ENCODE measurements around the gene CCT6A. TPM values are rescaled to one million over a fixed set of nuclear protein-coding genes. Genes with fewer than 3 reads are reported as not detected.
"Not testable (repeated sequence)": the region's sequence is repeated elsewhere in the genome, so short reads cannot be mapped to it uniquely, and the experiment has no call there.

The CCT6A gene
- total RNA-seq, 1 donor from 2014 or later, result 76.2 TPM

DNA sequence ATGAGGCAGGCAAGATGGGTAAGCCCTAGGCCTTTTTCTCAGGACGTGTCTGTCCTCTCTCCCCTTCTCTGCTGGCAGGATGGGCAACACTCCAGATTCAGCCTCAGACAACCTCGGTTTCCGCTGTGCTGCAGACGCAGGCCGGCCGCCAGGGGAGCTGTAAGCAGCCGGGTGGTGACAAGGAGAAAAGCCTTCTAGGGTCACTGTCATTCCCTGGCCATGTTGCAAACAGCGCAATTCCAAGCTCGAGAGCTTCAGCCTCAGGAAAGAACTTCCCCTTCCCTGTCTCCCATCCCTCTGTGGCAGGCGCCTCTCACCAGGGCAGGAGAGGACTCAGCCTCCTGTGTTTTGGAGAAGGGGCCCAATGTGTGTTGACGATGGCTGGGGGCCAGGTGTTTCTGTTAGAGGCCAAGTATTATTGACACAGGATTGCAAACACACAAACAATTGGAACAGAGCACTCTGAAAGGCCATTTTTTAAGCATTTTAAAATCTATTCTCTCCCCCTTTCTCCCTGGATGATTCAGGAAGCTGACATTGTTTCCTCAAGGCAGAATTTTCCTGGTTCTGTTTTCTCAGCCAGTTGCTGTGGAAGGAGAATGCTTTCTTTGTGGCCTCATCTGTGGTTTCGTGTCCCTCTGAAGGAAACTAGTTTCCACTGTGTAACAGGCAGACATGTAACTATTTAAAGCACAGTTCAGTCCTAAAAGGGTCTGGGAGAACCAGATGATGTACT, 28.1 kb downstream of the CCT6A start:
- intact Hi-C loops (cut with DNase I), result loop anchor here (5.0 kb wide), 1 partner anchor 77 kb away; no protein-coding TSS in a partner anchor
- TF ChIP-seq, protein P1, sequence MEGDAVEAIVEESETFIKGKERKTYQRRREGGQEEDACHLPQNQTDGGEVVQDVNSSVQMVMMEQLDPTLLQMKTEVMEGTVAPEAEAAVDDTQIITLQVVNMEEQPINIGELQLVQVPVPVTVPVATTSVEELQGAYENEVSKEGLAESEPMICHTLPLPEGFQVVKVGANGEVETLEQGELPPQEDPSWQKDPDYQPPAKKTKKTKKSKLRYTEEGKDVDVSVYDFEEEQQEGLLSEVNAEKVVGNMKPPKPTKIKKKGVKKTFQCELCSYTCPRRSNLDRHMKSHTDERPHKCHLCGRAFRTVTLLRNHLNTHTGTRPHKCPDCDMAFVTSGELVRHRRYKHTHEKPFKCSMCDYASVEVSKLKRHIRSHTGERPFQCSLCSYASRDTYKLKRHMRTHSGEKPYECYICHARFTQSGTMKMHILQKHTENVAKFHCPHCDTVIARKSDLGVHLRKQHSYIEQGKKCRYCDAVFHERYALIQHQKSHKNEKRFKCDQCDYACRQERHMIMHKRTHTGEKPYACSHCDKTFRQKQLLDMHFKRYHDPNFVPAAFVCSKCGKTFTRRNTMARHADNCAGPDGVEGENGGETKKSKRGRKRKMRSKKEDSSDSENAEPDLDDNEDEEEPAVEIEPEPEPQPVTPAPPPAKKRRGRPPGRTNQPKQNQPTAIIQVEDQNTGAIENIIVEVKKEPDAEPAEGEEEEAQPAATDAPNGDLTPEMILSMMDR (IDR thresholded peaks at IDR 0.05), result peak; percentile 55
- Histone ChIP-seq H3K4me1 (peaks cover 9% of the 10 kb centered on the region), H3K27ac (peak overlapping the region; percentile 44), H3K36me3 (peaks cover 30% of the 10 kb centered on the region), H3K9me3 (no peaks in the 10 kb centered on the region), H3K27me3 (no peaks in the 10 kb centered on the region), H3K4me3 (no peak overlapping the region)
- ATAC-seq (peak; percentile 54), DNase-seq (peak; percentile 71)

DNA sequence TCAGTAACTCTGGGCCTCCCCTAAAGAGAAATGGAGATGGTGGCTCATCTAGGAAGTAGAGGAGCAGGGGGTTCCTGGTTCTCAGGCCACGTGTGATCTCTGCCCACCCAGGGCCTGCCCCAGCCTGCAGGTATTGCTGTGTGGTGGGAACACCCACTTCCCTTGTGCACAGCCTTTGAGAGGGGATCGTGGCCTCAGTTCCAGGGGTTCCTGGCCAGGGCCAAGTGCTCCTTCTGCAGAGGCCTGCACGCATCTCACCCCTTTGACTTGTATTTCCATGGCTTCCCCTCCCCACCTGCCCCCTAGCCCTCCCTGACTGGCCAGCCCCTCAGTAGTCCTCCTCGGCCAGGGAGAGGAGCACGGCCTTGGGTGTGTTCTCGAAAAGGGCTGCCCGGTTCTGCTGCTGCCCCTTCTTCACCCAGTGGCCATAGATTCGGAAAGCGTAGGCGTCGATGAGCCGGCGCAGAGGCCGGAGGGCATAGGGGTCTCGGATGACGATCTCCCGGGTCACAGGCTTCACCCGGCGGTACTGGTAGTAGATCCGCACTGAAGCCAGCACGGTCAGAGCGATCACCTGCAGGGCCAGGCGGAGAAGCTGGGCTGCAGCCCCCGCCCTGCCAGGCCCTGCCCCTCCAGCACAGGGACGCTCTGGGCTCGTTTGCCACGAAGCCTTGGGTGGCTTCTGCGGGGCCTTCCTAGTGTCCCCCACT, 29.3 kb downstream of the CCT6A start:
- DNase-seq, result peak; percentile 57
- H3K27me3 ChIP-seq; ATAC-seq; H3K4me1 ChIP-seq; H3K4me3 ChIP-seq; intact Hi-C loops (cut with DNase I); H3K27ac ChIP-seq; H3K9me3 ChIP-seq: not testable (repeated sequence)
- peaks cover 39% of the 10 kb centered on the region for H3K36me3 ChIP-seq

GRCh38 chr7:56081626-56082340, 30.2 kb downstream of the CCT6A start:
- TF ChIP-seq, protein P1 (IDR thresholded peaks at IDR 0.05), result no peak
- DNase-seq (peak; percentile 52), ATAC-seq (no peak)
- peaks cover 39% of the 10 kb centered on the region for H3K36me3 ChIP-seq
- H3K9me3 ChIP-seq, result no peaks in the 10 kb centered on the region
- H3K4me3 ChIP-seq, result no peak overlapping the region
- intact Hi-C loops (cut with DNase I), result no loop called here
- no peak overlapping the region for H3K27ac ChIP-seq
- no peaks in the 10 kb centered on the region for H3K27me3 ChIP-seq
- peaks cover 9% of the 10 kb centered on the region for H3K4me1 ChIP-seq

- Histone ChIP-seq H3K4me1 (peaks cover 9% of the 10 kb centered on the region), H3K27ac (no peak overlapping the region), H3K4me3 (no peak overlapping the region), H3K27me3 (no peaks in the 10 kb centered on the region), H3K36me3 (peaks cover 31% of the 10 kb centered on the region), H3K9me3 (no peaks in the 10 kb centered on the region)
- no peak for ATAC-seq
- DNase-seq, result peak; percentile 59
- TF ChIP-seq, protein P1 (IDR thresholded peaks at IDR 0.05), result no peak
- intact Hi-C loops (cut with DNase I), result no loop called here
These were observed 31.7 kb downstream of the CCT6A start for GRCh38 chr7:56083150-56083785.

DNA sequence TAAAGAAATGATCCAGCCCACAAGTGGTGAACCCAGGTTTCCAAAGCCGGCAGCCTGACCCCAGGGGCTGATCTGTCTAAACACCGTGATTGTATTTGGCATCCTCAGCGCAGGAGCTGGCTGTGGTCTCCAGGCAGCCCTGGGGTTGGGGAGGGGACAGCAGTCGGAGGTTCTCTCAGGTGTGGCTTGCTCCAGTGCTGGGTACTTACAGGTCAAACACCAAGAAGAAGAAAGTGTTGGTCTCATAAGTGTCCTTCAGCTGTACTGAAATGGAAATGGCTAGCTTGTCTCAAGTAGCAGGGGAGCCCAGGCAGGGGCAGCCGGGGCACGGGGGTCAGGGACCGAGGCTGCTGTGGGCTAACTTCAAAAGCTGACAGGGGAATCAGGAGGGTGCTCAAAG, 35.2 kb downstream of the CCT6A start:
- Histone ChIP-seq H3K36me3 (peaks cover 16% of the 10 kb centered on the region), H3K9me3 (no peaks in the 10 kb centered on the region), H3K4me1 (no peaks in the 10 kb centered on the region), H3K27me3 (no peaks in the 10 kb centered on the region), H3K4me3 (no peak overlapping the region), H3K27ac (no peak overlapping the region)
- no peak for DNase-seq
- intact Hi-C loops (cut with DNase I), result no loop called here
- no peak for ATAC-seq
- TF ChIP-seq, protein P1 (IDR thresholded peaks at IDR 0.05), result no peak

All from upper lobe of right lung (tissue), 1 donor.